ENCODE measurements around the gene POU2F1.

- no peak for TF ChIP-seq CTCF (IDR thresholded peaks at IDR 0.05)
- TF ChIP-seq POLR2A (IDR thresholded peaks at IDR 0.05): no peak
These were observed 206.0 kb downstream of the POU2F1 start for GRCh38 chr1:167426716-167427115.

All from body of pancreas (tissue), 4 donors.